HG02852 (cell line): ENCODE measurements around the gene LRIG1.

Experiments used
- ATAC-seq: cut with Tn5 transposase; IDR thresholded peaks from one replicate; pipeline ENCODE4 v1.9.1; 2021; ENCODE audit warnings: mild to moderate bottlenecking, moderate library complexity; ENCODE audit not compliant: unreplicated experiment

LRIG1 gene

DNA sequence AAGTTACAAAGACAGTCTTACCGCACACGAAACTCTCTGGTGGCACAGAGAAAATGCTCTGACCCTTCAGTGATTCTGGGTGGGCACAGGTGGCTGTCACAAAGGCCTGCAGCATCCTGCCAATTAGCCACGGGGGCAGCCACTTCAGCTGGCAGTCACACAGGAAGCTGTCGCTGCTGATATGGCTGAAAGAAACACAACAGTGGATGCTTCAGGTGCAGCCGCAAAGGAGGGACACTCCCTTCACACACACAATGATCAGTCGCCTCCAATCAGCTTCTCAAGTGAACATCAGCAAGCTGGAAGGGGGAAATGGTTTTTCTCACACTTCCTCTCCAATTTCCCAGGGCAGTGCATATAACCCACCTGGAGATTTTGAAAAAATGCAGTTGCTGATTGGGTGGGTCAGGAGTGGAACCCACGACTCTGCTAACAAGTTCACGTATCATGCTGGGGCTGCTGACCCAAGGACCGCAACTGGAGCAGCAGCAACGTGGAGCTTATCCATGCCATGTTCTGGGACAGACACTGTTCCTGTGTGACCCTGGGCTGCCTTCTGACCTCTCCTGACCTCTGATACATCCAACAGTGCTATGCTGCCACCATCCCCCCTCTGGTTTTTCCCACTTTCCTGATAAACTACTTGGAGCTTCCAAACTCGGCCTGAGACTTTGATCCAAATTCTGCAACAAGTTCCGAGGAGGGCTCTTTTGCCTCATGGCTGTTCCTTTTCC lies 106.6 kb downstream of the LRIG1 start:
- peak; percentile 83 for ATAC-seq

DNA sequence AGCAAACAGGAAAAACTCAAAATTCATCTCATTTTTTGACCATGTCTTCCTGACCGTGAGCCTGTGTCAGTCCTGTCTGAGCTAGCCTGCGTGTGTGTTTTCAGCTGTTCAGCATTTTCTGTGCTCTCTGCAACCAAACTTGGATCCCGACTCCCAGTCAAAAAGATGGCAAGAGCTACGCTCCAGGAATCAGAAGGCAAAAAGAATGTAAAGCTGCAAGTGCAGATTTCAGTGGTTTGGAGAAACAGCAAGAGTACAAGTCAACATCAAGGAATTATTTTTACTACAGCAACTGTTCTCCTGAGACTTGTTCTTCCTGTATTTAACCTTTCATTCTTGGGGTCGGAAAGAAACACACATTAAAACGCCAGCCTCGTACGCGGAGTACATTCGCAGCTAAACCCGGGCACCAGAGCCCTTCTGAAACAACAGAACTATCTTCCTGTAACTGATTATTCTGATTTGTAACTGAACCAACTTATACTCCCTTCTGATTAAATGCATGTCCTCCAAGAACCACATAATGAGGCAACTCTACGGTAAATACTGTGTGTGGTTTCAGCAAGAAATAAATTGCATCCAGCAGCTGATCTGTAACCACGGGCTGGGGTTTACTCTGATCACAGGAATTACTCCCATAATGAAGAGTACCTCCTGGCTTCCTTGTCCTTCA lies 107.4 kb downstream of the LRIG1 start:
- no peak for ATAC-seq

DNA sequence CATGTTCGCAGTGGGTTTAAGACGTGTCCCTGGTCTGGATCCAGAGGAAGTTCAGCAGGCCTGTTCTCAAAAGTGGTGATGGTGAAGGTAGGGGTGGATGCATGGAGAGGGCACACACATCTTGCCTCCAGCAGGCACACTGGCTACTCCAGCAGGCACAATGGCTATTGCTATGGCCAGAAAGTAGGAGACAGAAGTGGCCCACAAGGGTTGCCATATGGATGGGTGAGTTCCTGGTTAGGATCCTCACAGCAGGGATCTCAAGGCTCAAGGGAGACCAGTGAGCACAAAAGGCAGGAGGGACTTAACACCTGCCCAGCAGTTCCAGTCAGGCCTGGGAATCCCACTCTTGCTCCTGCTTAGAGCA lies 107.9 kb downstream of the LRIG1 start:
- ATAC-seq = no peak

DNA sequence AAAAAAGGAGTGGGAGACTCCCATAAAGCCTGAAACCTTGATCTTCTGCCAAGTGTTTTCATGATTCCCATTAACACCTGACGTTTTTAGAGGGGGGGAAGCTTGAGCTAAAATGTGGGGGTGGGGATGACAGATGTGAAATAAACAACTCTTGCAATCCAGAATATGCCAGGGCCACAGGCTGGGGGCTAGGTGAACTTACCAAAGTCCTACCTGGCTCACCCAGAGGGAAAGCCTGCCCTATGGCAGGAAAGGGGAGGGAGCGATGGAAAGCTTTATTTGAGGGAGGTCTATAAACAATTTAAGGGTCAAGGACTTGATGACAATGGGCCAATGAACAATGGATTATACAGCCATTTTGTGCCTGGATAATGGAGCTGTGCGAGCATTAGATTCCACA lies 108.3 kb downstream of the LRIG1 start:
- no peak for ATAC-seq

DNA sequence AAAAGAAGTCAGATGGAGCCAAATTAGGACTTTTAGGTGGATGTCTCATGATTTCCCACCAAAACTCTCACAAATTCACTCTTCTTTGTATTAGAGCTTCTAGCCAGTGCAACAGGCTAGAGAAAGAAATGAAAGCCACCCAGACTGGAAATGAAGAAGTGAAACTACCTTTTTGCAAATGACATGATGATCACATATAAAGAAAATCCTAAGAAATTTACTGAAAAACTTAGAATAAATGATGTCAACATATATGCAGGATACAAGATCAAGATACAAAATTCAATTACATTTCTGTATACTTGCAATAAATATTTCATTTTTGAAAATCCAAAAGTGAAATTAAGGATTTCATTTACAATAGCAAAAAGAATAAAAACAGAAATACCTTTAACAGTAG lies 110.8 kb downstream of the LRIG1 start:
- ATAC-seq = peak; percentile 32

DNA sequence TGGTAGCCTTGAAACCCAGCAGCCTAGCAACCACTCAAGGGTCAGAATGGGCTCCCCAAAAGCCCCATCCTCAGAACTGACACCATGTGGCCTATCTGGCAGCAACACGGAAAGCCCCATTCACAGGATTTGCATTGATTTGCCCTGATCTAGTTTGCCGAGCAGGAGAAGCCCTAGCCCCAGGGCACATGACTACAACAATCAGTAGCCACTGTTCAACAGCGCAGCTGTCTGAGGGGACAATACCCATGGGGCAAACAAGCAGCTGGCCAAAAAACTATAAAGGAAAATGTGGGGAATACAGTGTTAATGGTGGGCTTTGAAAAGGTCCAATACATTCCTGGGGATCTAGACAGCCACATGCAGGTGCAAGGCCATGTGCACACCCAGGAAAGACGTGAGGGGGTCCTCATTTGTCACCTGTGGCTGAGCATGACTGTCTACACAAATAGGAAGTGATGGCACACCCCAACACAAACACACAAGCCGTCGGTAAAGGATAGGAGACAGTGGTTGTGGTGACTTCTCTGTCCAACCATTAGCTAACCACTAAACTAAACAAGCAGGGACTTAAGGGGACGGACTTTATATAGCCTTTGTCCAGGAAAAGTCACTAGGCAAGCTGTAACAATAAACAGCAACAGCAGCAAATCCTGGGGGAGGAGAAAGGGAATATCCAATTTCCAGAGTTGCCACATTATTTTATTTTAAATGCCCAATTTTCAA lies 113.7 kb downstream of the LRIG1 start:
- peak; percentile 51 for ATAC-seq

DNA sequence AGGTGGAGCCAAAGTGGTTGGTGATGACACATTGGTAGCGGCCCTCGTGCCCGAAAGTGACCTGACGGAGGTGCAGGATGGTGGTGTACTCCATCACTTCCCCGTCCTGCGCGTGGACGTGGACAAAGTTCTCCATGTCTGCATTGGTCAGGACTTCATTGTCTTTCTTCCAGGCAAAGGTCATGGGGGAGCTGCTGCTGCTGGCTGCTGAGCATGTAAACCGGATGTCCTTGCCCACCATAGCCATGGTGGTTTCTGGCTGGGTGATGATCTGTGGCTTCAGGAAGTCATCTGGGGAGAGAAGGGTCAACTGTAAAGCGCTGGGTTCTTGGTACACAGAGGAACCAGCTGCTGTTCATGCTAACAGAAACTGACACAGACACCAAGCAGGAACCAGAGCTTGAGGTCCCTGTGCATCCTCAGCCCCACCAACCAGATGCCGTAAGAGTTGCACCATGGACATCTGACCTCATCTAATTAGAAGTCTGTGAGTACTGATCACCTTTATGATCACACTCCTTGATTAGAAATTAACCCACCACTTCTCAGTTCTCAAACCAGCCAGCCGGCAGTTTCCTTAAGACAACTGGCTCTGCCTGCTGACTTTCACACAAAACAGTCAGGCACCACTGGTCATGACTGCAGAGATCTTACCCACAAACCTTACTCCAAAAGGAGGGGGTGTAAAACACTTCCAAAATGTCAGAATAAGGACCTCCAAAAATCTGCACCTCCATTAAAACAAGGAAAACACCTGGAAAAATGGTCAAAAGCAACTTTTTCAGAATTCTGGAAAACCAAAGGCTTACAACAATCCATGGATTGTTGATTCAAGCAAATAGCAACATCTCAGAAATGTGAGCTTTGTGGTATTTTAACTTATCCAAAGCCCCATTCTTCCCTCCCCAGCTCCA lies 114.6 kb downstream of the LRIG1 start:
- peak; percentile 73 for ATAC-seq

DNA sequence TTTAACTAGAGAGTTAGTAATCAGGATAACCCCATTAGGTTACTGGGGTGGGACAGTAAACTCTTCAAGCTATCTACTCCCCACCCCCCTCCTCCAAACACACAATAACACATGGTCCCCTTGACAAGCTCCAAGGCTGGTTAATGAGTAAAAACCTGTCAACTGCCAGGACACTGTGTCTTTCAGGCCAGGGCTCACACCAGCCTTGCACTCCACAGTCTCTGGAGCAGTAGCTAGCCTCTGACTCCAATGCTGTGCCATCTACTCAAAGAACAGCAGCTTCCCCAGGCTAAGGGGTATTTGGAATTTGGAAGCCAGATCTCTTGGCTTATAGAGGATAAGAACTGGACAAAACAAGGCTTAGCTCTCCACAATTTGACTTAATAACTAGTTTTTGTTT lies 115.8 kb downstream of the LRIG1 start:
- ATAC-seq = no peak

DNA sequence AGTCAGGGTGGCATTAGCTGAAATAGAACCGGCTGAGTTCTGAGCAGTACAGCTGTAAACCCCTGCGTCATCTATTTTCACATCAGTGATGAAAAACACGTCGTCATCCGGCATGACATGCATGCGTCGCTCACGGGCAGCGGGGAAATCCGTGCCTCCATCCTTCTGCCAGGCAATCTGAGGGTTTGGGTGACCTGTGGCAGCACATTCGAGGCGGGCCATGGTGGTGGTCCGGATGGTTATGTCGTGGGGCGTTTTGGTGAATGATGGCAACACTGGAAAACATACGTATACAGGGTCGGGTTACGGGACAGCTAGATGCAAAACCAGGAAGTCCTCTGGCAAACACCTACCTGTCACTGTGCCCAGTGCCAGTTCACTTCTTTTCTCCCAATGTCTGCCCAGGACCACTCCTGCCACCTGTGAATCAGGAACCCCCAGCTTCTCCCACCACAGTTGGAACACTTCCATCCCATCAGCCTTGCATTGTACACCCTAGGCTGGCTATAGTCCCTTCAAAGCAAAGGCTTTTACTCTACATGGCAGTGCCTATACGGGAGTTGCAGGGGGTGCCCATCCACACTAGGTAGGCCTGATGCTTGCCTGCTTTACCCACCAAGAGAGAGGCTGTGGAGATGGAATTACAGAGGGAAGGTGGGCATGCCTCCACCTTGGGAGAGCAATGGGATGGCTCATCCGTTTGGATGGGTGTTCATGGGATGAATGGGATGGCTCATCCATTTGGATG lies 116.7 kb downstream of the LRIG1 start:
- no peak for ATAC-seq

DNA sequence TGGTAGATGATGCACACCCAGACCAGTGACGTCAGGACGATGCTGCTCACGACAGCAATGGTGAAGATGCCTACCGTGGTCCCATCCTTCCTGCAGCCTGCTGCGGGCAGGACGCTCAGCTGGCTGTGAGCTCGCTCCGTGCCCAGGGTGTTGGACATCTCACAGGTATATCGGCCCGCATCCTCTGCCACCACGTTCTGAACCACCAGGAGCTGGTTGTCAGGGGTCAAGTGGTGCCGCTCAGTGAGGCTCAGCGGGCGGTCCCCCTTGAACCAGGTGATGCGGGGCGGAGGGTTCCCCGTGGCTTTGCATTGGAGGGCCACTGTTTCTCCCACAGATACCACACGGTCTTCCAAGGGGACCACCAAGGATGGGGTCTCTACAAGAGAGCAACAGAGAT lies 117.8 kb downstream of the LRIG1 start:
- ATAC-seq = no peak

DNA sequence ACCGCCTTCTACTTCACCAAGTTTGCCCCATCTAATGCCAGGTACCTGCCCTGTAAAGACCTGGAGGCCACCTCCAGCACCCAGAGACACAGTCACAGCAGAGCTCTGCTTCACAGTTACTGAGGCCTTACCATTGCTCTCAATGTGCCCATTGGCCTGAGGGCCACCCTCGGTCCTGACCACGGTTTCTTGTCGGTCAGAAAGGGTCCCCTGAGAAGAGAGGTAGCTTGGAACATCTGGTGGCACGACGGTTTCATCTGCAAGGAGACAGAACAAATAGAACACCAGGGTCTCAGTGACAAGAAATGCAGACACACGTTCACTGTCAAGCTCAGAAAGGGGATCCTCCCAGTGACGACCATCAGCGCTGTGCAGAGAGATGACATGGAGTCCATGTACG lies 118.7 kb downstream of the LRIG1 start:
- ATAC-seq = no peak

DNA sequence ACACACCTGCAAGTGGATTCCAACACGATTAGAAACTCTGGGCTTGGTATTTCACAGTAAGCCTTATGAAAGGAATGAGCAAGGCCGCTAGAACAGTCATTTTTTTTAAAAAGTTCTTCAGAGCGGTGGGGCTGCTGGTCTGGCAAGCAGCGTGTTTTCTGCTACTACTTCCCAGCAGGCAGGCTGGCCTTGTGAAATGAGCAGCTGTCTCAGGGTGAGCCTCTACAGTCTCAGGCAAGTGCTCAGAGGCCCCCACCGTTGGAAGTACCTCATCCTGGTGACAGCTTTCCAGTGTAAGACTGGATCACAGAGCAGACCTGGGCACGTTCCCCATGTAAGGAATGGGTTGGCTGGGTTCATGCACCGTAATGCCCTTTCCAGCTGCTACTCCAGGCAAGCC lies 119.2 kb downstream of the LRIG1 start:
- ATAC-seq = no peak

DNA sequence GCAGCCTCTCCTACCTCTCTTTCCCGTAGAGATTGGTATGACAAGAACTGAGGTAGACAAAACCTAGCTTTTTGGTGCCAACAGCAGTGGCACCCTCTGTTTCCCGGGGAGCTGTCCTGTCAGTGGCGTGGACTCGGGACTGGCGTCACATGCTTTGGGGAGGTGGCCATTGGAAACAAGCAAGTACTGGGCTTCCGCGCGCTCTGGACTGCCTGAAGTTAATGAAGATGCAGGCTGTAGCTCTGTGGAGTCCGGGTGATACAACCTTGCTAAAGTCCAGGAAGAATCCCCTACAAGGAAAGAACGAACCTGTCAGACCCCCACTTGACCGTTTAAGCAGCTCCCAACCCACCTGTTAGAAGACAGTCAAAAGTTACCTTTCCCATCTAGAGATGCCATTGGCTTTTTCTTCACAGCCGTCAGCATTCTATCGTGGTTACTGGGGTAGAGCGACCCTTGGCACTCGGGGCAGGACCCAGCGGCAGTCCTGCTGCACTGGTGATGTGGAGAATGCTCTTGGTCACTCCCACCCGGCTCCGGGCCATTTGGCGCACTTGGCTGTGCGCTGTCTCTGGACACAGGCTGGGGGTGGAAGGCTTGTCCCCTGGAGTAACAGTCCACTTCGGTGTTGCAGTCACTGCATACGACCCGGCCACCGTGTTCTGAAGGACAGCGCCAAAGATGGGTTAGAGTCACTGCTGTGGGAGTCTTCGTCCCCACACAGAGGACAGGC lies 120.5 kb downstream of the LRIG1 start:
- no peak for ATAC-seq

DNA sequence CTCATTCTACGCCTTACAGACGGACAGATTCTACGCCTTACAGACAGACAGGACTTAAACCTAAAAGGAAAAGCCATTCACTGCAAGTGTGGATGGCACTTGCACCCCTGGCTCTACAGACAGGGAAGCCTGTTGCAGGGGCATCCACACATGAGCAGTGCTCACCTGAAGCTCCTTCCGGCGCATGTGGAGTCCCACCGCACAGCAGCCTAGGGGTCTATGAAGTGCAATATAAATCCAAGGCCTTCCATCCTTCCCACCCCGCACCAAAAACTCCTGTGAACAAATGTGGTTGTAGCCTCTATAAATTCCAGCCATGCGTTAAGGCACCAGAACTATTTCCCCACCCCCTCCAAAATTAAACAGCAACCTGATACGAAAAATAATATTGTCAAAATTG lies 121.3 kb downstream of the LRIG1 start:
- no peak for ATAC-seq

DNA sequence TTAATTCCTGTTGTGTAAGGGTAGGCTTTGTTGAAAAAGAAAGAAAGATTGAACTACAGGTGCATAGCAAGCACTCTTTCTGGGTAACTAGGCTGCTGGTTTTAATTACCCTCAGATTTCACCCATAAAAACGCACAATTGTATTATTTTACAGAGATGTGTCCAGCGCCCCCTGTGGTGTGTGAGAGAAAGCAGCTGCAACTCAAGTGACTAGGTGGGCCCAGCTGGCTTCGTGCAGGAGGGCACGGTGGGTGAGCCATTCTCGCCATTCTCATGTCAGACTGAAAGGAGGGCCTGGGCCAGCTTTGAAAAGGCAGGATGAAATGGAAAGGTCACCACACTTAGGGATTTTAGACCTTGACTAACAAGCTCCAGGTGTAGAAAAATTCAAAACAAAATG lies 122.6 kb downstream of the LRIG1 start:
- no peak for ATAC-seq

DNA sequence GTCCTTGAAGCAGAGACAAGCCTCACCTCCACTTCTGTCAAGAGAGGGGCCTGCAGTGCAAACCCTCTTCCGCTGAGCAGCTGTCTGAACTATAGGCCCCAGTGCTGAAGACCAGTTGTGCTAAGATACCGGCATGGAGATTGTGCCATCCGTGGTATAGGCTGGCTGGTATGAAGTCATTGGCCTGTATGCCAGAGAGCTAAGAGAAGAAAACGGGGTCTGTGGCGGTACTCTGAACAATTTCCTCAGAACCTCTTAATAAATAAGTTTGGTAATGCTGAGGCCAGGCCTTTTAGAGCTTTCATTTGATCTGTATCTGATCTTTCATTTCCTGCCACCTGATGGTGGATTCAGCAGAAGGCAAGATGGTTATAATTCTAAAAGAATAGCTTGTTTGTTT lies 123.0 kb downstream of the LRIG1 start:
- ATAC-seq = no peak

DNA sequence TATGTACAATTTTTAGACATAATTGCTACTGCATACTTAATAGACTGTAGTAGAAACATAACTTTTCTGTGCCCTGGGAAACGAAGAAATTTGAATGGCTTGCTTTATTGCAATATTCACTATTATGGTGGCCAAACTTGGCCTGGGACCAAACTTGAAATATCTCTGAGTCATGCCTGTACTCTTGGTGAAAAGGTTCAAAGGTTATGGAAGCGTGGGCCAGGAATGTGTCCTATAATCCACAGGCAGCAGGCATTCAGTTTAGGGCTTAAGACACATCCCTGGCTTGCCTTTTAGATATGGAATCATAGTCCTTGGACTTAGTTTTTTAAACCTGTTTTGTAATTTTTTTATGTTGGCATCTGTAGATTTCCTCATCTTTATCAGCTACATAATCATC lies 124.3 kb downstream of the LRIG1 start:
- ATAC-seq = no peak

DNA sequence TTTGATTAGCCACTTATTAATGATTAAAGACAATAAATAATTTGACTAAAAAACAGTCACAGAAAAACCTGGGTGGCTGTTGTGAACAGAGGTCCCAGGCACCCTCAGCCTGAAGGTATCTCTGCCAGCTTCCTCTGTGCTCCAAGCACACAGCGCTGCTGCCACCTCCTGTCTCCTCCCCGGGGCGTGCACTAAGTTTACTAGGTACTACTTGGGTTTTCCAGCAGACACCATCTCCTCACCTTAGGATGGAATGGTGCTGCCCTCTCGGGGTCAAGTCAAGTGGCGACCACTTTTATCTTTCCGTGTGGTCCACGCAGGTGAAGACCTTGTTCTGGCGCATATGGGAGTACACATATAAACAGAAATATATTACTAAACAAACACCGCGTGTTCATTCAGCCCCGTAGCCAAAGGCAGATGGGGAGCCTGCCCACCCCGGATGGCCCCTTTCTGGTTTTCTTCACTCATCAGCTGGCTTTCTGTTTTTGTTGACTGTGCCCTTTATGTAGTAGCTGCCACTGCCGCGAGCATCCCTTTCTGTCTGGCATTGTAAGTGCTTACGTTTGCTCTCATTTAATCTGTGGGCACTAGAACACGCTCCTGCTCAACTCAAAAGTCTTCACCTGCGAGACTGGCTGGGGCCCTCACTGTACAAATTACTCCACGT lies 128.0 kb downstream of the LRIG1 start:
- no peak for ATAC-seq

DNA sequence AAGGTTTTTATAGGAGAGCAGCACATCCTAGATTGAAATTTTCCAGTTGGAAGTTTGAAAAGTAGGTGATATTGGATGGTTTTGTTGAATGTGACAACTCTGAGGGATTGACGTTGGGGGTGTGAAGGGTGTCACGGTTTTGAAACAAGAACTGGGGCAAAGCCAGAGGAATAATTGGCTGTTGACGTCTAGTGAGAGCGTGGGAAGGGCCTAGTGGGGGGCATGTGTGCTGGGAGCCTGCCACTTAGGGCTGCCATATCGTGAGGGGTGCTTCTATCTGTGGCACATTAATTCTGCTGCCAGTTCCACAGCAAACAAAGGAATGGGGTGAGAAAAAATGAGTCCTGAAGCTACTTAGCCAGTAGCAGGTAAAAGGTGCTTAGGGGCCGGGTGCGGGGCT lies 129.4 kb downstream of the LRIG1 start:
- no peak for ATAC-seq
